Neutrophil (primary cell): ENCODE measurements around the gene ASTN2.

Experiments
- H3K27ac ChIP-seq: fragments of 200-600 bp; sonication (generic); 2 replicates; pipeline ENCODE4 v1.5.1; 2016; ENCODE audit warnings: mild to moderate bottlenecking, moderate library complexity
- H3K27me3 ChIP-seq: fragments of 200-600 bp; sonication (generic); 2 replicates; pipeline ENCODE4 v1.6.0; 2016; ENCODE audit warnings: mild to moderate bottlenecking
- H3K36me3 ChIP-seq: fragments of 200-600 bp; sonication (generic); 2 replicates; pipeline ENCODE4 v1.5.1; 2017
- H3K4me1 ChIP-seq, 2 experiments: fragments of 200-600 bp in 1 of 2; sonication (generic) in 1 of 2; 1 replicate in 1 of 2; 2 replicates in 1 of 2; pipeline versions ENCODE4 v1.5.1 to v1.6.1; 2013 to 2016; ENCODE audit warnings: low read depth in 1 of 2, low read length in 1 of 2, mild to moderate bottlenecking in 1 of 2, moderate library complexity in 1 of 2; ENCODE audit not compliant: control insufficient read depth in 1 of 2, insufficient read depth in 1 of 2
- H3K4me3 ChIP-seq, 2 experiments: fragments of 200-600 bp in 1 of 2; sonication (generic) in 1 of 2; 1 replicate in 1 of 2; 2 replicates in 1 of 2; pipeline ENCODE4 v1.5.1; 2013 to 2016; ENCODE audit warnings: low read depth in 1 of 2, low read length in 1 of 2, mild to moderate bottlenecking in 1 of 2, moderate library complexity in 1 of 2
- H3K9me3 ChIP-seq: fragments of 200-600 bp; sonication (generic); 2 replicates; pipeline ENCODE4 v1.5.1; 2016
- CTCF ChIP-seq: fragments of 200-600 bp; sonication (generic); IDR thresholded peaks from 2 replicates; pipeline ENCODE4 v1.5.1; 2016; ENCODE audit warnings: antibody characterized with exemption

ASTN2 gene

DNA sequence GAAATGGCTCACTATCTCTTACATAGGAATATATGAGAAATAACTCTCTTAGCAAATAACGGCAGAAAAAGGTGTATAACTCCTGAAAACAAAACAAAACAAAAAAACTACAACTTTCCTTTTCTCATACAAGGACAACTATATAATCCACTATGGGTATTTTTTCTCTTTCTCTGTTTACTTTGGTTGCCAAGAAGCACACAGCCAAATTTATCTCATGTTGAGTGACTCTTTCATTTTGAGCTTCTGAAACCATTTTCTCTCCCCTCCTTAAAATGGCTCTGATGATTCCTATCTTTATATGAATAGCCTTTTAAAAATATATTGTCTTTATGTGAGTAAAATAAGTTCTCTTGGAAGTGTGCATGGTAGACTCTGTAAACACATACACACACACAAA, 599.0 kb downstream of the ASTN2 start:
- Histone ChIP-seq H3K36me3 (no peaks in the 10 kb centered on the region), H3K4me3 (no peak overlapping the region), H3K27me3 (no peaks in the 10 kb centered on the region), H3K4me1 (no peaks in the 10 kb centered on the region), H3K27ac (no peak overlapping the region), H3K9me3 (no peaks in the 10 kb centered on the region)
- no peak for TF ChIP-seq CTCF

GRCh38 chr9:116813031-116813300, 601.9 kb downstream of the ASTN2 start:
- H3K9me3 ChIP-seq = no peaks in the 10 kb centered on the region
- H3K4me1 ChIP-seq = no peaks in the 10 kb centered on the region
- no peak overlapping the region for H3K27ac ChIP-seq
- no peak for TF ChIP-seq CTCF
- no peaks in the 10 kb centered on the region for H3K36me3 ChIP-seq
- H3K4me3 ChIP-seq = no peak overlapping the region
- H3K27me3 ChIP-seq = no peaks in the 10 kb centered on the region

DNA sequence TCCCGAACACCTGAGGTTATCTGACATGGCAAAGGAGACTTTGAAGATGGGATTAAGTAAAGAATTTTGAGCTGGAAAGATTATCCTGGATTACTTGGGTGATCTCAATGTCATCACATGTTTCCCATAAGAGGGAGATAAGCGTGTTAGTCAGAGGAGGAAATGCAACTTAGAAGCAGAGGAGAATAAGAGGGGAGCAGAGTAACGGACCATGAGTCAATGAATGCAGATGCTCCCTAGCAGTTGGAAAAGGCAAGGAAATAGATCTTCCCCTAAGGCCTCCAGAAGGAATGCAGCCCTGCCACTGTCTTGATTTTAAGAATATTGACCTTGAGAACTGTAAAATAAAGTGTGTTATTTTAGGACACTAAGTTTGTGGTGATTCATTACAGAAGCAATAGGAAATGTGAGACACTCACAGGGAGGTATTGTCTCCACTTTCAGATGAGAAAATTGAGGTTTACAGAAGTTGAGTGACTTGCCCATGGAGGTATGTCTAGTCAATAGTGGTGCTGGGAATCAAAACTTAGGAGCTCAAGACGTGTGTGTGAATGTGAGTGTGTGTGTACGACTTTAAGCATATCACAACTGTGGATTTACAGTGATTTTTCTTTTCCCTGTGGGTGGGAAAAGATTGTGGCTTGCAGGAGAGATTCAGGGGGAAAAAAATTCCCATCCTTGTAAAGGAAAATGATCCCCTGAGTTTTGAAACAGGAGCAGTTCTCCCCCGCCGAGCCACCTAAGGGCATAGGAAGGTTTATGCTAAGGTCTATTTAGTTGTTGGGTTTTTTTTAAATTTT, 602.4 kb downstream of the ASTN2 start:
- H3K4me3 ChIP-seq = no peak overlapping the region
- no peak for TF ChIP-seq CTCF
- no peaks in the 10 kb centered on the region for H3K4me1 ChIP-seq
- no peaks in the 10 kb centered on the region for H3K27me3 ChIP-seq
- H3K9me3 ChIP-seq = no peaks in the 10 kb centered on the region
- no peak overlapping the region for H3K27ac ChIP-seq
- H3K36me3 ChIP-seq = no peaks in the 10 kb centered on the region

DNA sequence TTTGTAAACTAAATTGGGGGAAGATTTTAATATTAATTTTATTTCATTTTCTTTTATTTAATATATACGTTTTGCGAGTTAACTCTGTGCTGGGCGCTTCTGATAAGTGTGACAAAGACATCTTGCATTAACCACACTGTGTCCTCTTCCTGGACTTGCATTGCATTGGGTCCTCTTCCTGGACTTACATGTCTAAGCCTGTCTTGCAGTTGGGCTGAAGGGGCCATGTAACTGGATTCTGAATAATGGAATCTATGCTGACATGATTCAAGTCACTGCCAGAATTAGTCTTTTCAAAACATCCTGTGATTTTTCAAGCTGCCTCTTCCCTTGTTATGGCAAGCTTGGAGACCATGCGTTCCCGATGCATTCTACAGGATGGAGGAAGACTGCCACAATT, 605.2 kb downstream of the ASTN2 start:
- Histone ChIP-seq H3K27me3 (no peaks in the 10 kb centered on the region), H3K36me3 (no peaks in the 10 kb centered on the region), H3K4me1 (no peaks in the 10 kb centered on the region), H3K4me3 (no peak overlapping the region), H3K27ac (no peak overlapping the region), H3K9me3 (no peaks in the 10 kb centered on the region)
- no peak for TF ChIP-seq CTCF

- H3K27me3 ChIP-seq = no peaks in the 10 kb centered on the region
- no peaks in the 10 kb centered on the region for H3K4me1 ChIP-seq
- no peak overlapping the region for H3K4me3 ChIP-seq
- TF ChIP-seq CTCF = no peak
- no peak overlapping the region for H3K27ac ChIP-seq
- no peaks in the 10 kb centered on the region for H3K9me3 ChIP-seq
- H3K36me3 ChIP-seq = no peaks in the 10 kb centered on the region
Measured at GRCh38 chr9:116806075-116806474, 608.8 kb downstream of the ASTN2 start.

DNA sequence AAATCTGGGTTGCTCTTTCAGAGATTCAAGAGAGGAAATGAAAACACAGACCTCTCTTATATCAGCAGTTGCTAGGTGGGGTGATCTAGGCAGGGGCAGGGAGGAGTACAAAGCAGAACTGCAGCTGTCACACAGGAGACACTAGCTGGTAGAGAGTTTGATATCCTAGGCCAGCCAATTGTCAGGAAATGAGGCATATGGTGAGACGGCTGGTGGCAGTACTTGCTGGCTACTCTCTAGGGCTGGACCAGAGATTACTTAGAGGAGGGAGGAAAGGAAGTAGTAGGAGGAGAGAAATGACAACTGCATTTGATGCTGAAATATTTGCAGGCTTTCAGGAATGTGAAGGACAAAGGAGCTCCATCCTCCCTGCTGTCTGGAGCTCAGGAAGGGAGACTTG, 614.0 kb downstream of the ASTN2 start:
- H3K36me3 ChIP-seq = no peaks in the 10 kb centered on the region
- H3K27ac ChIP-seq = no peak overlapping the region
- H3K9me3 ChIP-seq = no peaks in the 10 kb centered on the region

More for the DNA sequence above, 614.0 kb downstream of the ASTN2 start:
- Histone ChIP-seq H3K27me3 (no peaks in the 10 kb centered on the region), H3K4me1 (no peaks in the 10 kb centered on the region), H3K4me3 (no peak overlapping the region)
- TF ChIP-seq CTCF = no peak
